Neural cell (in vitro differentiated cells): ENCODE measurements around the gene RAB15.

ENCODE experiments used
- CTCF ChIP-seq: fragments of 450-650 bp; IDR thresholded peaks from 2 replicates; pipeline ENCODE4 v1.5.1; 2014; ENCODE audit warnings: antibody characterized with exemption, mild to moderate bottlenecking, moderate library complexity; ENCODE audit not compliant: poor library complexity, severe bottlenecking
- EP300 ChIP-seq: fragments of 450-650 bp; conservative IDR thresholded peaks from 2 replicates; pipeline ENCODE4 v1.6.1; 2014; ENCODE audit warnings: antibody characterized with exemption, mild to moderate bottlenecking, moderate library complexity; ENCODE audit not compliant: poor library complexity, severe bottlenecking
- EZH2 ChIP-seq: fragments of 200-600, 300-800 bp; shearing (Covaris generic), sonication (generic); IDR thresholded peaks from 2 replicates; pipeline ENCODE4 v1.6.1; 2014; ENCODE audit warnings: antibody characterized with exemption, low read length, borderline replicate concordance, mild to moderate bottlenecking; ENCODE audit not compliant: insufficient read depth, poor library complexity, severe bottlenecking
- MXI1 ChIP-seq: fragments of 450-650 bp; conservative IDR thresholded peaks from 2 replicates; pipeline ENCODE4 v1.6.1; 2014; ENCODE audit warnings: antibody characterized with exemption, mild to moderate bottlenecking; ENCODE audit not compliant: poor library complexity, severe bottlenecking
- POLR2AphosphoS5 ChIP-seq: IDR thresholded peaks from 2 replicates; pipeline ENCODE4 v1.6.1; 2012
- RAD21 ChIP-seq: fragments of 450-650 bp; conservative IDR thresholded peaks from 2 replicates; pipeline ENCODE4 v1.6.1; 2014; ENCODE audit warnings: antibody characterized with exemption, mild to moderate bottlenecking, moderate library complexity
- REST ChIP-seq: IDR thresholded peaks from 2 replicates; pipeline ENCODE4 v1.6.1; 2012; ENCODE audit warnings: borderline replicate concordance
- TAF1 ChIP-seq: IDR thresholded peaks from 2 replicates; pipeline ENCODE4 v1.6.1; 2012; ENCODE audit warnings: low read depth

GRCh38 chr14:64938972-64939816, 32.9 kb downstream of the RAB15 start:
- TF ChIP-seq CTCF: no peak
- TF ChIP-seq REST: no peak
- TF ChIP-seq POLR2AphosphoS5: no peak
- no peak for TF ChIP-seq EP300
- TF ChIP-seq EZH2: no peak
- no peak for TF ChIP-seq TAF1
- TF ChIP-seq MXI1: no peak
- TF ChIP-seq RAD21: no peak
